Bronchial epithelial cell (primary cell): ENCODE measurements around the gene ABCB8. TPM values are rescaled to one million over a fixed set of nuclear protein-coding genes. Genes with fewer than 3 reads are reported as not detected.

Experiments used
- DNase-seq: peaks from one replicate; pipeline ENCODE4 v3.0.0-alpha.2; 2010; ENCODE audit warnings: low read depth
- FAIRE-seq: peaks from 2 replicates; lab custom pipeline; 2011; peaks lifted over from hg19 to GRCh38; lab: Jason Lieb, UNC
- H3K27me3 ChIP-seq: 2 replicates; pipeline ENCODE4 v1.5.1; 2011; ENCODE audit warnings: low read length; ENCODE audit not compliant: control insufficient read depth, insufficient read depth
- H3K36me3 ChIP-seq: 2 replicates; pipeline ENCODE4 v1.5.1; 2011; ENCODE audit warnings: low read length; ENCODE audit not compliant: control insufficient read depth, insufficient read depth
- H3K4me3 ChIP-seq: 2 replicates; pipeline ENCODE4 v1.5.1; 2011; ENCODE audit warnings: mild to moderate bottlenecking, low read depth, low read length, control low read depth
- total RNA-seq: library from RNA; depleted of rRNA; stranded (reverse); fragments of >200 nt; gene quantifications from 2 replicates; pipeline ENCODE4 v1.2.1, GENCODE V29; 2014
- TF ChIP-seq, protein P1 (sequence below): IDR thresholded peaks from 2 replicates; pipeline ENCODE4 v1.5.1; 2011; ENCODE audit warnings: mild to moderate bottlenecking, moderate library complexity, low read length, control low read depth, inconsistent platforms; ENCODE audit not compliant: insufficient read depth, severe bottlenecking

Gene ABCB8
- total RNA-seq, 1 donor from 2014 or later: 20.5 TPM

DNA sequence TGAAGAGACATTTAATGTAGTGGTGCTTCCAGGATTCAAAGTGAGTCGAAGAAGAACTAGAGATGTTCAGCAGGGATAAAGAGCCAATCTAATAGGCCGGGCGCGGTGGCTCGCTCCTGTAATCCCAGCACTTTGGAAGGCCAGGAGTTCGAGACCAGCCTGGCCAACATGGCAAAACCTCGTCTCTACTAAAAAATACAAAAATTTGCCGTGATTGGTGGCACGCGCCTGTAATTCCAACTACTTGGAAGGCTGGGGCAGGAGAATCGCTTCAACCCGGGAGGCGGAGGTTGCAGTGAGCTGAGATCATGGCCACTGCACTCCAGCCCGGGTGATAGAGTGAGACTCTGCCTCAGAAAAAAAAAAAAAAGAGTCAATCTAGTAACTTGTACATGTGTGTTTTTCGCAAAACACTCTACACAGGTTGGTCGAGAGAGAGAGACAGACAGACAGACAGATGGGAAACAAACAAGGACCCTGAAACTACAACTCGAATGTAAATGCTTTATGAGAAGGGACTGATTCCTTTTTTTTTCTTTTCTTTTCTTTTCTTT lies 775 bp downstream of the ABCB8 start:
- Histone ChIP-seq H3K36me3 (peaks cover 3% of the 10 kb centered on the region), H3K4me3 (peak overlapping the region; percentile 67)

GRCh38 chr7:151031011-151031410 lies 2.8 kb downstream of the ABCB8 start:
- FAIRE-seq: no peak
- Histone ChIP-seq H3K4me3 (no peak overlapping the region), H3K27me3 (no peaks in the 10 kb centered on the region), H3K36me3 (peaks cover 14% of the 10 kb centered on the region)
- DNase-seq: no peak
- TF ChIP-seq, protein P1, sequence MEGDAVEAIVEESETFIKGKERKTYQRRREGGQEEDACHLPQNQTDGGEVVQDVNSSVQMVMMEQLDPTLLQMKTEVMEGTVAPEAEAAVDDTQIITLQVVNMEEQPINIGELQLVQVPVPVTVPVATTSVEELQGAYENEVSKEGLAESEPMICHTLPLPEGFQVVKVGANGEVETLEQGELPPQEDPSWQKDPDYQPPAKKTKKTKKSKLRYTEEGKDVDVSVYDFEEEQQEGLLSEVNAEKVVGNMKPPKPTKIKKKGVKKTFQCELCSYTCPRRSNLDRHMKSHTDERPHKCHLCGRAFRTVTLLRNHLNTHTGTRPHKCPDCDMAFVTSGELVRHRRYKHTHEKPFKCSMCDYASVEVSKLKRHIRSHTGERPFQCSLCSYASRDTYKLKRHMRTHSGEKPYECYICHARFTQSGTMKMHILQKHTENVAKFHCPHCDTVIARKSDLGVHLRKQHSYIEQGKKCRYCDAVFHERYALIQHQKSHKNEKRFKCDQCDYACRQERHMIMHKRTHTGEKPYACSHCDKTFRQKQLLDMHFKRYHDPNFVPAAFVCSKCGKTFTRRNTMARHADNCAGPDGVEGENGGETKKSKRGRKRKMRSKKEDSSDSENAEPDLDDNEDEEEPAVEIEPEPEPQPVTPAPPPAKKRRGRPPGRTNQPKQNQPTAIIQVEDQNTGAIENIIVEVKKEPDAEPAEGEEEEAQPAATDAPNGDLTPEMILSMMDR: no peak

More for the DNA sequence above, 775 bp downstream of the ABCB8 start:
- FAIRE-seq: no peak
- no peak for DNase-seq
- TF ChIP-seq, protein P1: no peak
- no peaks in the 10 kb centered on the region for H3K27me3 ChIP-seq

DNA sequence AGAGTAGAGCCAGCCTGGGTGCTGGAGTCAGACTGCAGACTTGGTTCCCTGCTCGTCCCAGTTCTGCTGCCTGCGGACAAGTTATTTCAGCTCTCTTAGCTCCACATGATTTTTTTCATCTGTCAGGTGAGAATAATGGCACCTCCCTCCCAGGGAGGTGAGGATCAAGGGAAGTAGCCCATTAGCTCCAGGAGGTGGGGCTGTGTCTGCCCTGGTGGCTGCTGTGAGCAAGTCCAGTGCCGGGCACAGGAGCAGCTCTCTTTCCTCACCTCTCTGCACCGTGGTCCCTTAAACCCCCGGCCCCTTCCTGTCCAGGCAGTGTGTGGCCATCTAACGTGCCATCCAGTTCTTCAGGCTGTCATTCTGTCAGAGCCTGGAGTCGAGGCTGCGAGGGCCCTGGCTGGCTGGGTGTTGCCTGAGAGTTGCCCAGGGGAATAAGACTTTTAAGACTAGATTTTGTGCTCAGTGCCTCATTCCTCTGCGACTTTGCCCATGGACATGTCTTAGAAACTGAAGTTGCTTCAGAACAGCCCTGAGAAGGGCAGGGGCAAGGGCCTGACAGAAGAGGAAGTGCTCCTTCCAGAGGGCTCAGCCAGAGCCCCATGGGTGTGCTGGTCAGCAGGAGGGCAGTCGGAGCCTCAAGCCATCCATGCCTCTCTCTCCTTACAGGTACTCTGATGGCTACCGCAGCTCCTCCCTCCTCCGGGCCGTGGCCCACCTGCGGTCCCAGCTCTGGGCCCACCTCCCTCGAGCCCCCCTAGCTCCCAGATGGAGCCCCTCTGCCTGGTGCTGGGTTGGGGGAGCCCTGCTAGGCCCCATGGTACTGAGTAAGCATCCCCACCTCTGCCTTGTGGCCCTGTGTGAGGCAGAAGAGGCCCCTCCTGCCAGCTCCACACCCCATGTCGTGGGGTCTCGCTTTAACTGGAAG lies 5.0 kb downstream of the ABCB8 start:
- Histone ChIP-seq H3K4me3 (no peak overlapping the region), H3K36me3 (peaks cover 19% of the 10 kb centered on the region), H3K27me3 (no peaks in the 10 kb centered on the region)
- TF ChIP-seq, protein P1: peak; percentile 18
- FAIRE-seq (no peak), DNase-seq (no peak)

- DNase-seq: no peak
- no peaks in the 10 kb centered on the region for H3K27me3 ChIP-seq
- TF ChIP-seq, protein P1: no peak
- no peak for FAIRE-seq
- peaks cover 19% of the 10 kb centered on the region for H3K36me3 ChIP-seq
- no peak overlapping the region for H3K4me3 ChIP-seq
Measured at GRCh38 chr7:151033864-151034249, 5.6 kb downstream of the ABCB8 start.

DNA sequence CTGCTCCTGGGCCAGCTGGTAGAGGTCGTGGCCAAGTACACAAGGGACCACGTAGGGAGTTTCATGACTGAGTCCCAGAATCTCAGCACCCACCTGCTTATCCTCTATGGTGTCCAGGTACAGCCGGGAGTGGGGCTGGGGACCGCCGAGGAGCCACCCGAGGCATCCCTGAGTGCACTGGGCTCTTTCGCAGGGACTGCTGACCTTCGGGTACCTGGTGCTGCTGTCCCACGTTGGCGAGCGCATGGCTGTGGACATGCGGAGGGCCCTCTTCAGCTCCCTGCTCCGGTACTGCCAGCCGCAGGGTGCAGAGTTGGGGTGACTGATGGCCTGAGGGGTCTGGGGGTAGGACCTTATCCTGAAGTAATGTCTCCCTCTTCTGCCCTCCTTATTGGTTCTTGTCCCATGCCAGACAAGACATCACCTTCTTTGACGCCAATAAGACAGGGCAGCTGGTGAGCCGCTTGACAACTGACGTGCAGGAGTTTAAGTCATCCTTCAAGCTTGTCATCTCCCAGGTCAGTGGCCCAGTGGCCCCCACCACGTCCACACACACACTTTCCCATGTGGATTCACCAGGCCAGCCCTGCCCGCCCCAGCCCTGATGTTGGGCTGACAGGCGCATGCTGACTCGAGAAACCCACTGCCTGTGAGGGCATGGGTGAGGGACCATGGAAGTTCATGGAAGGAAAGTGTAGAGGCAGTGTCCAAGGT lies 6.2 kb downstream of the ABCB8 start:
- FAIRE-seq: no peak
- Histone ChIP-seq H3K36me3 (peaks cover 19% of the 10 kb centered on the region), H3K27me3 (no peaks in the 10 kb centered on the region), H3K4me3 (no peak overlapping the region)
- no peak for DNase-seq
- TF ChIP-seq, protein P1: no peak
